ENCODE measurements around the gene ICE1.
"Not testable (repeated sequence)": the region's sequence is repeated elsewhere in the genome, so short reads cannot be mapped to it uniquely, and the experiment has no call there.

The ICE1 gene

DNA sequence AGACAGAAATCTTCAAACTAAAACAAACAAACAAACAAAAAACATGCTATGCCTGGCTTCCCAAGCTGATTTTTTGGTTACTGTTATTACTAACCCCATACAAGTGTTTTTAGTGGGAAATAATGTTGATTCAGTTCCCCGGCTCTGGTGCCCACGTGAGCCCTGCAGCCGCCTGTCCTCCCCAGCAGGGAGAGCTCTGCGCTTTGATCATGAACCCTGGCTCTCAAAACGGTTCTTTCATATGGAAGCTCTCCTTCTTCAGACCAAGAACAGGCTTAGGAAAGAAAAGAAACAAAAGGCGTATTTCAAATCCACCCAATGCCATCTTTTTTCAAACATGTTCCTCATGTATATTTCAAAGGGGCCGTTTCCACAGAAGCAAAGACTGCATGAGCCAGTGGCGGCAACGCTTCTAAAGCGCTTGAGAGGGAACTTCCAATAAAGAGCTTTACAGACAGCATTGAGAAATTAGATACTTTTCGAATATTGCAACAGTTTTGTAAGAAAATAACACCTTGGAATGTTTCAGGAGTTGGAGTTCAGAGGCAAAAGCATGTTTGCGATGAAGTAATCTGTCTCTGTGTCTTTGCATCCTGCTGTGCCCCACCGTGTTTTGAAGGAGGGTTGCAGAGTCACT, 74.8 kb downstream of the ICE1 start:
- TF ChIP-seq, protein P1, sequence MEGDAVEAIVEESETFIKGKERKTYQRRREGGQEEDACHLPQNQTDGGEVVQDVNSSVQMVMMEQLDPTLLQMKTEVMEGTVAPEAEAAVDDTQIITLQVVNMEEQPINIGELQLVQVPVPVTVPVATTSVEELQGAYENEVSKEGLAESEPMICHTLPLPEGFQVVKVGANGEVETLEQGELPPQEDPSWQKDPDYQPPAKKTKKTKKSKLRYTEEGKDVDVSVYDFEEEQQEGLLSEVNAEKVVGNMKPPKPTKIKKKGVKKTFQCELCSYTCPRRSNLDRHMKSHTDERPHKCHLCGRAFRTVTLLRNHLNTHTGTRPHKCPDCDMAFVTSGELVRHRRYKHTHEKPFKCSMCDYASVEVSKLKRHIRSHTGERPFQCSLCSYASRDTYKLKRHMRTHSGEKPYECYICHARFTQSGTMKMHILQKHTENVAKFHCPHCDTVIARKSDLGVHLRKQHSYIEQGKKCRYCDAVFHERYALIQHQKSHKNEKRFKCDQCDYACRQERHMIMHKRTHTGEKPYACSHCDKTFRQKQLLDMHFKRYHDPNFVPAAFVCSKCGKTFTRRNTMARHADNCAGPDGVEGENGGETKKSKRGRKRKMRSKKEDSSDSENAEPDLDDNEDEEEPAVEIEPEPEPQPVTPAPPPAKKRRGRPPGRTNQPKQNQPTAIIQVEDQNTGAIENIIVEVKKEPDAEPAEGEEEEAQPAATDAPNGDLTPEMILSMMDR (IDR thresholded peaks at IDR 0.05; ENCODE audit: low read depth, low read length): peak; percentile 83
- DNase-seq (ENCODE audit: low read depth in 2 of 2): peak; percentile 69 to 71
- H3K4me3 ChIP-seq (replicated peaks in 1 of 2; ENCODE audit: low read depth in 2 of 2, low read length in 2 of 2): no peak overlapping the region

DNA sequence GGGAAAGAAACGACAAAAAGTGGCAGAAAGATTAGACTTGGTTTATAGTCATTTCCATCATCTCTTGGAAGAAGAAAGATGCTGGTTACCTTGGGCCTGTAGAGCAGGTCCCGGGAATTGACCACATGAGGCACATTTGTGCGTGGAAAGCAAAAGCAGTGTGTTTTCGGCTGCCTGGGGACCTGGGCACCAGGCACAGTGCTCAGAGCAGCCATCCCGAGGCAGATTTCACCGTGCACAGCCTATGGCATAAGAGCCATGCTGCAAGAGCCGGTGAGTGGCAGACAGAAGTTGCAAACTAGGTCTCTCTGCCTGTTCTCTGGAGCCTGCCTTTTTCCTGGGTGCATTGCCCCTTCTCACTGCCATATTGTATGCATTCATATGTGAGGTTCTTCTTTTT, 77.0 kb downstream of the ICE1 start:
- TF ChIP-seq, protein P1 (IDR thresholded peaks at IDR 0.05; ENCODE audit: low read depth, low read length): no peak
- DNase-seq (ENCODE audit: low read depth in 2 of 2): no peak
- H3K4me3 ChIP-seq (replicated peaks in 1 of 2; ENCODE audit: low read depth in 2 of 2, low read length in 2 of 2): no peak overlapping the region

DNA sequence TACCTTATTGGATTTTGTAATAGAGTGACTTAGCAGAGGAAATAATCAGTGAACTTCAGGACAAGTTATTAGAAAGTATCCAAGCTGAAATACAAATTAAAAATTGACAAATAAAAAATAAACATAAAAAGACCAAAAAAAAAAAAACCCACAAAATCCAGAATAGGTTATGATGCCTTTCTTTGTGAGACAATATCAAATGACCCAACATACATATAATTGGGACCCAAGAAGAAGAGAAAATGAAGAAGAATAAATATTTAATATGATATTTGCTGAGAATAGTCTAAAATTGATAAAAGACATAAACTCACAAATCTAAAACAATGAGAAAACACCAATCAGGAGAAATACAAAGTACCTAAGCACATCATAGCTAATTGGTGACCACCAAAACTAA, 81.8 kb downstream of the ICE1 start:
- no peak overlapping the region for H3K4me3 ChIP-seq (replicated peaks in 1 of 2; ENCODE audit: low read depth in 2 of 2, low read length in 2 of 2)
- TF ChIP-seq, protein P1 (IDR thresholded peaks at IDR 0.05; ENCODE audit: low read depth, low read length): no peak
- no peak for DNase-seq (ENCODE audit: low read depth in 2 of 2)

DNA sequence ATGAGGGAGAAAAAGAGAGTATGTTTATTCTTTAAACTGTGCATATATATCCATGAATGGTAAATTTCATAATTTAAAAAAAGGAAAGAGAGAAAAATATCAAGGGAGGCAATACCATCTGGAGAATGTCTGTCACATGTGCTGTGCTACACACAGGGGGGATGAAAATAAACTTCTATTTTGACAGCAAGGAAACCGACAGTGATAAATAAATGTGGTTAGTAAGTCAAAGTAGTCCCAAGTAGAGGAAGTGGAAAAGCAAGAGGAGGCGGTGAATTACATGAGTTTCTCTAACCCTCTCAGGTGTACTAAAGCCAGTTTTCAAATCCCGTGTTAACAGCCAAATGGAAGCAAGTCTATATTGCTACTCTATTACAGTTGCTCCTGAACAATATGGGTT, 83.3 kb downstream of the ICE1 start:
- TF ChIP-seq, protein P1 (IDR thresholded peaks at IDR 0.05; ENCODE audit: low read depth, low read length): no peak
- DNase-seq (ENCODE audit: low read depth in 2 of 2): no peak
- H3K4me3 ChIP-seq (replicated peaks in 1 of 2; ENCODE audit: low read depth in 2 of 2, low read length in 2 of 2): no peak overlapping the region

DNA sequence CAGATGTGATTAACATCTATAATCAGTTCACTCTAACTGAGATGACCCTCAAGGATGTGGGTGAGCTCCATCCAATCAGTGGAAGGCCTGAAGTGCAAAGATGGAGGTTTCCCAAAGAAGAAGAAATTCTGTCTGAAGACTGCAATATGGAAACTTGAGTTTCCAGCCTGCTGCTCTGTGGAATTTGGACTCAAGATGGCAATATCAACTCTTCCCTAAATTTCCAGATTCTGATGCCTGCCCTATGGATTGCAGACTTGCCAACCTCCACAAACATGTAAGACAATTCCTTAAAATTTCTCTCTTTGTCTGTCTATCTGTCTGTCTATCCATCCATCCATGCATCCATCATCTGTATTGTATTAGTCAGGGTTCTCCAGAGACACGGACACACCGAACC, 85.9 kb downstream of the ICE1 start:
- TF ChIP-seq, protein P1 (IDR thresholded peaks at IDR 0.05; ENCODE audit: low read depth, low read length): no peak
- no peak for DNase-seq (ENCODE audit: low read depth in 2 of 2)
- no peak overlapping the region for H3K4me3 ChIP-seq (replicated peaks in 1 of 2; ENCODE audit: low read depth in 2 of 2, low read length in 2 of 2)

DNA sequence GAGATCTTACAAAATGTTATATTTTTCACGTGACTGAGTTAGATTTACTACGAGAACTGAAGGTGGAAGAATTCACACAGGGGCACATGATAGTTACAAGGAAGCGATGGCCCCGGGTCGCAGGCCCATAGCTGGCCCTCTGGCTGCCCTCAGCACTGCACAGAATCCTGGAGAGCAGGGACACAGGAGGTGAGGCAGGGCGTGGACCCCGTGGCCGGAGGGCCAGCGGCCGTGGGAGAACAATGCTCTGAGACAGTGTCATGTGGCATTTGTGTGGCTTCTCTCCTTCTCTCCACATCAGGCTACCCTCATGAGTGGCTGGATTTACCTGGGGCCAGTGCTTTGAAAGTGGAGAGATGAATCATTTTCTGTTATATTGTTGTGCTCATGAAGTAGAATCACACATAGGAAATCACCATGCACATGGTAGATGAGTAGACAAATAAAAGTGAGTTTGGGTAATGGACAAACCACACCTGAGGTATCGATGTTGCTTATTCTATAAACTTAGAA, 89.5 kb downstream of the ICE1 start:
- H3K4me3 ChIP-seq (replicated peaks in 1 of 2; ENCODE audit: low read depth in 2 of 2, low read length in 2 of 2): no peak overlapping the region
- DNase-seq (ENCODE audit: low read depth in 2 of 2): no peak
- TF ChIP-seq, protein P1 (IDR thresholded peaks at IDR 0.05; ENCODE audit: low read depth, low read length): no peak

DNA sequence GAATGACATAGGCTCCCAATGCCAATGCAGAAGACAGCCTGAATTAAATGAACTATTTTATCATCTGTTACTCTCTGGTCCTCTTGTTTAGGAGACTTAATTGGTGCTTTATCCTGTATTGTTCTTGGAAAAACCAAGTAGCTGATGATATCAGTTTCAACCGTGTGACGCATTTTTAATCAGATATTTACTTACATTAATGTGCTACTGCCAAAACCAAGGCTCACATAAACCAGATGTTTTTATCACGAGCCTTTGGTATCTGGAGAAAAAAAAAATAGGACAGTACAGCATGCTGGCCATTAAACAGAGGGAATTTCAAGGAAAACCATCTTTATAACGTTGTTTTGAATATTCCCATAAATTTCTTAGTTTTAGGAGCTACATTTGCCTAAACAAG, 90.1 kb downstream of the ICE1 start:
- H3K4me3 ChIP-seq (replicated peaks in 1 of 2; ENCODE audit: low read depth in 2 of 2, low read length in 2 of 2): no peak overlapping the region
- no peak for DNase-seq (ENCODE audit: low read depth in 2 of 2)
- TF ChIP-seq, protein P1 (IDR thresholded peaks at IDR 0.05; ENCODE audit: low read depth, low read length): no peak

DNA sequence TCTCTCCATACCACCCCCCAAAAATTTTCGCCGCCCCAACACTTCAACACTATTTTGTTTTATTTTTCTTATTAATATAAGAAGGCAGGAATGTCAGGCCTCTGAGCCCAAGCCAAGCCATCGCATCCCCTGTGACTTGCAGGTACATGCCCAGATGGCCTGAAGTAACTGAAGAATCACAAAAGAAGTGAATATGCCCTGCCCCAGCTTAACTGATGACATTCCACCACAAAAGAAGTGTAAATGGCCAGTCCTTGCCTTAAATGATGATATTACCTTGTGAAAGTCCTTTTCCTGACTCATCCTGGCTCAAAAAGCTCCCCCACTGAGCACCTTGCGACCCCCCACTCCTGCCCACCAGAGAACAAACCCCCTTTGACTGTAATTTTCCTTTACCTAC, 98.1 kb downstream of the ICE1 start:
- DNase-seq (ENCODE audit: low read depth in 2 of 2); H3K4me3 ChIP-seq (replicated peaks in 1 of 2; ENCODE audit: low read depth in 2 of 2, low read length in 2 of 2): not testable (repeated sequence)
